K562 (cell line): ENCODE results near the gene NPFFR1. TPM values are rescaled to one million over a fixed set of nuclear protein-coding genes. Genes with fewer than 3 reads are reported as not detected.

Source experiments
- ATAC-seq: fragments of 200-7000 bp; cut with Tn5 transposase; 3 replicates; pipeline ENCODE4 v1.9.1; 2020; ENCODE audit warnings: moderate library complexity
- BruUV-seq: library from RNA; stranded (reverse); fragments of 400-500 nt; replicated peaks from 2 replicates; lab custom pipeline; 2021; lab: Mats Ljungman, UMichigan
- CTCF ChIA-PET: fragments of 300-600 bp; formaldehyde crosslinking; extraction: SDS; loops from one replicate; lab custom pipeline; 2021; ENCODE audit warnings: low intra/inter-chr PET ratio; lab: Yijun Ruan, JAX
- POLR2A ChIA-PET: fragments of 300-600, 350-650 bp; sonication (Branson Sonifier 250); formaldehyde crosslinking; extraction: SDS; loops from one replicate; lab custom pipeline; 2021; ENCODE audit warnings: antibody characterized with exemption, inconsistent platforms; lab: Yijun Ruan, JAX
- DNase-seq, 4 experiments: peaks; one replicate each; pipeline versions ENCODE4 v3.0.0 to v3.0.0-alpha.2; 2011 to 2018; ENCODE audit warnings: low spot score in 3 of 4, mixed read lengths in 3 of 4; ENCODE audit errors: extremely low read depth in 1 of 4
- FAIRE-seq: peaks from 2 replicates; lab custom pipeline; 2011; peaks lifted over from hg19 to GRCh38; lab: Jason Lieb, UNC
- H2AFZ ChIP-seq: 2 replicates; pipeline ENCODE4 v1.6.0; 2011; ENCODE audit warnings: low read depth, low read length, control low read depth, inconsistent platforms
- H3K27ac ChIP-seq: fragments of 200-600 bp; 3 replicates; pipeline ENCODE4 v1.8.0; 2011; ENCODE audit warnings: low read depth, mild to moderate bottlenecking, control low read depth, inconsistent platforms, low read length, moderate library complexity, mixed read lengths; ENCODE audit errors: extremely low read depth
- H3K27me3 ChIP-seq, 2 experiments: fragments of 300-600 bp in 1 of 2; 2 replicates in 1 of 2; 3 replicates in 1 of 2; pipeline versions ENCODE4 v1.6.0 to v1.8.0; 2011; ENCODE audit warnings: inconsistent platforms in 2 of 2, low read length in 2 of 2, mild to moderate bottlenecking in 1 of 2, mixed read lengths in 1 of 2, moderate library complexity in 1 of 2; ENCODE audit not compliant: control insufficient read depth in 2 of 2, insufficient read depth in 2 of 2
- H3K36me3 ChIP-seq: fragments of 300-600 bp; 3 replicates; pipeline ENCODE4 v1.8.0; 2011; ENCODE audit warnings: mild to moderate bottlenecking, low read length, inconsistent platforms; ENCODE audit not compliant: control insufficient read depth, insufficient read depth
- H3K4me1 ChIP-seq, 2 experiments: fragments of 200-600 bp in 1 of 2; replicated peaks in 1 of 2; 2 replicates in 1 of 2; 3 replicates in 1 of 2; pipeline versions ENCODE4 v1.5.1 to v1.8.0; 2011; ENCODE audit warnings: inconsistent platforms in 2 of 2, low read length in 2 of 2, mild to moderate bottlenecking in 1 of 2, mixed read lengths in 1 of 2, moderate library complexity in 1 of 2; ENCODE audit not compliant: control insufficient read depth in 2 of 2, insufficient read depth in 2 of 2
- H3K4me2 ChIP-seq: 2 replicates; pipeline ENCODE4 v1.6.1; 2011; ENCODE audit warnings: low read length, control low read depth, inconsistent platforms, mixed read lengths; ENCODE audit not compliant: insufficient read depth
- H3K4me3 ChIP-seq: fragments of 200-600 bp; sonication (generic), shearing (Covaris generic); 2 replicates; pipeline ENCODE4 v1.5.1; 2016; ENCODE audit warnings: control low read depth, inconsistent platforms
- H3K79me2 ChIP-seq: fragments of 200-600 bp; 3 replicates; pipeline ENCODE4 v1.8.0; 2011; ENCODE audit warnings: low read length, inconsistent platforms; ENCODE audit not compliant: control insufficient read depth, insufficient read depth
- H3K9ac ChIP-seq, 2 experiments: 2 replicates each; pipeline versions ENCODE4 v1.6.0 to v1.6.1; 2011; ENCODE audit warnings: low read depth in 2 of 2, low read length in 2 of 2, control low read depth in 1 of 2, inconsistent platforms in 1 of 2, mild to moderate bottlenecking in 1 of 2, mixed read lengths in 1 of 2; ENCODE audit not compliant: insufficient read depth in 1 of 2
- H3K9me1 ChIP-seq: one replicate; pipeline ENCODE4 v1.6.0; 2011; ENCODE audit warnings: inconsistent platforms, mild to moderate bottlenecking, low read length, moderate library complexity; ENCODE audit not compliant: control insufficient read depth, insufficient read depth
- H3K9me3 ChIP-seq: replicated peaks from 2 replicates; pipeline ENCODE4 v1.5.1; 2011; ENCODE audit warnings: low read depth, low read length, inconsistent platforms; ENCODE audit not compliant: control insufficient read depth, insufficient read depth
- H4K20me1 ChIP-seq: replicated peaks from 2 replicates; pipeline ENCODE4 v1.6.1; 2011; ENCODE audit warnings: low read length, inconsistent platforms, mixed read lengths; ENCODE audit not compliant: control insufficient read depth, insufficient read depth
- E2F8 ChIP-seq: fragments of 450-650 bp; IDR thresholded peaks from 2 replicates; pipeline ENCODE4 v1.7.1; 2018; ENCODE audit warnings: mild to moderate bottlenecking, low read depth; ENCODE audit not compliant: partially characterized antibody
- GTF2A2 ChIP-seq: IDR thresholded peaks from 2 replicates; pipeline ENCODE4 v1.6.1; 2016; ENCODE audit warnings: mild to moderate bottlenecking, missing genetic modification characterization, missing compliant biosample characterization
- IRF2 ChIP-seq: sonication (generic); formaldehyde crosslinking; IDR thresholded peaks from 2 replicates; pipeline ENCODE4 v1.8.1; 2022; ENCODE audit warnings: mild to moderate bottlenecking, missing genetic modification reagents
- KAT2B ChIP-seq: IDR thresholded peaks from one replicate; pipeline ENCODE4 v1.6.1; 2012; ENCODE audit warnings: low read depth, mild to moderate bottlenecking, control low read depth, inconsistent platforms, low read length, moderate library complexity
- KHSRP ChIP-seq: fragments of 450-650 bp; IDR thresholded peaks from 2 replicates; pipeline ENCODE4 v1.6.1; 2017
- NFE2L1 ChIP-seq: fragments of 450-650 bp; IDR thresholded peaks from 2 replicates; pipeline ENCODE4 v1.6.1; 2016; ENCODE audit warnings: missing genetic modification characterization, low read depth, mild to moderate bottlenecking, missing compliant biosample characterization, moderate library complexity, borderline replicate concordance
- RBM25 ChIP-seq: fragments of 200-400 bp; formaldehyde crosslinking; IDR thresholded peaks from 2 replicates; pipeline ENCODE4 v1.6.1; 2018; ENCODE audit warnings: low read length, low read depth, moderate library complexity; ENCODE audit not compliant: severe bottlenecking
- SMARCC2 ChIP-seq: fragments of 450-650 bp; IDR thresholded peaks from 2 replicates; pipeline ENCODE4 v1.6.1; 2017; ENCODE audit warnings: antibody characterized with exemption, moderate library complexity, mild to moderate bottlenecking, low read depth
- VEZF1 ChIP-seq: fragments of 200-800 bp; sonication (Bioruptor generic); IDR thresholded peaks from 2 replicates; pipeline ENCODE4 v1.6.1; 2017; ENCODE audit warnings: missing genetic modification characterization, missing compliant biosample characterization
- XRCC5 ChIP-seq: fragments of 200-400 bp; formaldehyde crosslinking; IDR thresholded peaks from 2 replicates; pipeline ENCODE4 v1.6.1; 2017; ENCODE audit warnings: low read depth, mild to moderate bottlenecking, low read length
- WGBS: fragments of 100-300 bp; shearing (Covaris generic); methylation state at CpG from one replicate; pipeline ENCODE4 v1.1.6; 2016; ENCODE audit warnings: low coverage, mixed read lengths; ENCODE audit not compliant: insufficient coverage; ENCODE audit errors: missing lambda C conversion rate; 5-methylcytosine and 5-hydroxymethylcytosine counted together
- in situ Hi-C: fragments of 300-500 bp; cut with MboI; formaldehyde crosslinking; loops from 4 replicates; pipeline ENCODE4 v1.15.0; 2018; ENCODE audit warnings: inconsistent platforms, mixed read lengths
- intact Hi-C: fragments of 100-400 bp; cut with micrococcal nuclease; formaldehyde crosslinking; loops from 2 replicates; pipeline ENCODE4 v1.14.2; 2022
- polyA plus RNA-seq, 8 experiments: library from polyadenylated mRNA; depleted of rRNA in 4 of 8; stranded (reverse) in 5 of 8; unstranded in 3 of 8; fragments of >200 nt; fragmentation: Nextera tagmentation in 2 of 8; fragmentation: Illumina TruSeq in 1 of 8; extraction: Ambion mirVana in 2 of 8; extraction: Trizol in 1 of 8; gene quantifications; 2 replicates each; pipeline versions ENCODE4 v1.2.1 to v1.2.3, GENCODE V29; 2011 to 2014; ENCODE audit warnings: inconsistent platforms in 1 of 8, missing spikeins in 1 of 8
- total RNA-seq, 7 experiments: library from RNA; depleted of rRNA in 6 of 7; stranded (reverse); fragments of >200 nt in 6 of 7; fragmentation: Illumina TruSeq in 2 of 7; extraction: Trizol in 2 of 7; gene quantifications; 2 replicates each; pipeline versions ENCODE4 v1.2.1 to v1.2.3, GENCODE V29; 2011 to 2021; ENCODE audit warnings: low replicate concordance in 1 of 7

The NPFFR1 gene
- total and polyA plus RNA-seq, 9 of the 15 experiments (the other 6 are each of a cell fraction or from before 2014, with no cell fraction given), result under 0.01 TPM; not detected in 8

- H3K4me3 ChIP-seq, result no peak overlapping the region
- H3K9me1 ChIP-seq, result no peaks in the 10 kb centered on the region
- no peaks in the 10 kb centered on the region for H3K36me3 ChIP-seq
- BruUV-seq, result no TSS peak
- H3K9me3 ChIP-seq, result no peaks in the 10 kb centered on the region
- H3K4me2 ChIP-seq, result peak overlapping the region; percentile 57; the same call in 1 of the 2 replicates
- intact Hi-C loops, result loop anchor here (1.0 to 2.0 kb wide), 3 partner anchors 34 to 110 kb away; no protein-coding TSS in a partner anchor
- 65% methylated on average over 2 of the region's 2 CpGs for WGBS
- DNase-seq (no peak), ATAC-seq (no peak), FAIRE-seq (no peak)
- peak overlapping the region; percentile 60; the same call in 2 of the 3 replicates for H3K27ac ChIP-seq
- H3K27me3 ChIP-seq, result no peaks in the 10 kb centered on the region
- ChIA-PET POLR2A (interaction anchor here (0.6 to 1.3 kb wide), 4 partner anchors 9 to 109 kb away, joined by 3 to 5 read pairs (median 4); no protein-coding TSS in a partner anchor), CTCF (interaction anchor here (0.6 kb wide), 1 partner anchor 110 kb away, joined by 3 read pairs; no protein-coding TSS in a partner anchor)
- H3K9ac ChIP-seq, result no peak overlapping the region
- H3K79me2 ChIP-seq, result no peaks in the 10 kb centered on the region
- H4K20me1 ChIP-seq, result peaks cover 4% of the 10 kb centered on the region; the same call in 1 of the 2 replicates
- peaks cover 14 to 23% of the 10 kb centered on the region in 2 experiments for H3K4me1 ChIP-seq
- H2AFZ ChIP-seq, result peak overlapping the region; percentile 75
- in situ Hi-C loops, result no loop called here
- no peak for TF ChIP-seq GTF2A2 (tag)
- no peak for TF ChIP-seq E2F8
- no peak for TF ChIP-seq XRCC5
- TF ChIP-seq RBM25, result peak; percentile 71
- no peak for TF ChIP-seq NFE2L1 (tag)
- no peak for TF ChIP-seq SMARCC2
- no peak for TF ChIP-seq KAT2B
- TF ChIP-seq KHSRP, result no peak
- no peak for TF ChIP-seq IRF2 (CRISPR knock-in tag)
- no peak for TF ChIP-seq VEZF1 (CRISPR knock-in tag)
These were observed 47.3 kb upstream of the NPFFR1 start for GRCh38 chr10:70331160-70331485.
